ENCODE measurements around the gene KCNK3.

DNA sequence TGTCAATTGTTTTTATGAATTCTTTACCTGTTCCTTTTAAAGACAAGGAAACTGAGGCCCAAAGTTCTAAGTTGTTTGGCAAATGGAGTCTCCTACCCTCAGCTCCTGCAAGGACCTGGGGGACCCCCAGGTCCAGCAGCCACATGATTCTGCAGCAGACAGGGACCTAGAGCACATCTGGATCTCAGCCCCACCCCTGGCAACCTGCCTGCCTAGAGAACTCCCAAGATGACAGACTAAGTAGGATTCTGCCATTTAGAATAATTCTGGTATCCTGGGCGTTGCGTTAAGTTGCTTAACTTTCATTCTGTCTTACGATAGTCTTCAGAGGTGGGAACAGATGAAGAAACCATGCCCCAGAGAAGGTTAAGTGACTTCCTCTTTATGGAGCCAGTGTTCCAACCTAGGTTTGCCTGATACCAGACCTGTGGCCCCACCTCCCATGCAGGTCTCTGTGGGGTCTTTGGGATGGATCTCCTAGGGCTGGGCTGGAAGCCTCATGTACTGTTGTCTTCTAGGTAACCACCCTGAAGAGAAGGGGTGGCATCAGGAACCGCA lies 87.8 kb downstream of the KCNK3 start:
- TF ChIP-seq CTCF (IDR thresholded peaks at IDR 0.05): no peak
- no peak for TF ChIP-seq POLR2A (IDR thresholded peaks at IDR 0.05)
